GM23338 (cell line): Measurements from ENCODE around the gene SEMA3E. TPM values are rescaled to one million over a fixed set of nuclear protein-coding genes. Genes with fewer than 3 reads are reported as not detected.

ENCODE experiments used
- ETS1 ChIP-seq: IDR thresholded peaks from 2 replicates; pipeline ENCODE4 v1.6.1; 2016; ENCODE audit warnings: antibody characterized with exemption
- NANOG ChIP-seq: IDR thresholded peaks from 2 replicates; pipeline ENCODE4 v1.6.1; 2016; ENCODE audit warnings: antibody characterized with exemption, borderline replicate concordance
- ZNF114 ChIP-seq: fragments of 250-450 bp; sonication (Bioruptor Pico); IDR thresholded peaks from 2 replicates; pipeline ENCODE4 v1.5.0; 2020; ENCODE audit warnings: mild to moderate bottlenecking, moderate library complexity
- ZNF331 ChIP-seq: fragments of 250-450 bp; sonication (Bioruptor Pico); IDR thresholded peaks from 2 replicates; pipeline ENCODE4 v1.5.0; 2020; ENCODE audit warnings: low read depth, mild to moderate bottlenecking, moderate library complexity
- polyA plus RNA-seq: library from polyadenylated mRNA; unstranded; fragments of >200 nt; fragmentation: Nextera tagmentation; extraction: Ambion mirVana; gene quantifications from 2 replicates; pipeline ENCODE4 v1.2.1, GENCODE V29; 2016
- total RNA-seq: library from RNA; depleted of rRNA; stranded (reverse); fragments of >200 nt; shearing (Covaris generic); gene quantifications from 2 replicates; pipeline ENCODE4 v1.2.3, GENCODE V29; 2014
- TF ChIP-seq, protein P1 (sequence below): fragments of 250-450 bp; sonication (Bioruptor Pico); IDR thresholded peaks from 2 replicates; pipeline ENCODE4 v1.5.0; 2020; ENCODE audit warnings: mild to moderate bottlenecking, moderate library complexity
- TF ChIP-seq, protein P2 (sequence below): IDR thresholded peaks from one replicate; pipeline ENCODE4 v1.6.1; 2018; ENCODE audit warnings: antibody characterized with exemption; ENCODE audit not compliant: unreplicated experiment

Gene SEMA3E
- total and polyA plus RNA-seq, 2 experiments from 2014 or later = 5.4 to 15.7 TPM

- TF ChIP-seq, protein P1, sequence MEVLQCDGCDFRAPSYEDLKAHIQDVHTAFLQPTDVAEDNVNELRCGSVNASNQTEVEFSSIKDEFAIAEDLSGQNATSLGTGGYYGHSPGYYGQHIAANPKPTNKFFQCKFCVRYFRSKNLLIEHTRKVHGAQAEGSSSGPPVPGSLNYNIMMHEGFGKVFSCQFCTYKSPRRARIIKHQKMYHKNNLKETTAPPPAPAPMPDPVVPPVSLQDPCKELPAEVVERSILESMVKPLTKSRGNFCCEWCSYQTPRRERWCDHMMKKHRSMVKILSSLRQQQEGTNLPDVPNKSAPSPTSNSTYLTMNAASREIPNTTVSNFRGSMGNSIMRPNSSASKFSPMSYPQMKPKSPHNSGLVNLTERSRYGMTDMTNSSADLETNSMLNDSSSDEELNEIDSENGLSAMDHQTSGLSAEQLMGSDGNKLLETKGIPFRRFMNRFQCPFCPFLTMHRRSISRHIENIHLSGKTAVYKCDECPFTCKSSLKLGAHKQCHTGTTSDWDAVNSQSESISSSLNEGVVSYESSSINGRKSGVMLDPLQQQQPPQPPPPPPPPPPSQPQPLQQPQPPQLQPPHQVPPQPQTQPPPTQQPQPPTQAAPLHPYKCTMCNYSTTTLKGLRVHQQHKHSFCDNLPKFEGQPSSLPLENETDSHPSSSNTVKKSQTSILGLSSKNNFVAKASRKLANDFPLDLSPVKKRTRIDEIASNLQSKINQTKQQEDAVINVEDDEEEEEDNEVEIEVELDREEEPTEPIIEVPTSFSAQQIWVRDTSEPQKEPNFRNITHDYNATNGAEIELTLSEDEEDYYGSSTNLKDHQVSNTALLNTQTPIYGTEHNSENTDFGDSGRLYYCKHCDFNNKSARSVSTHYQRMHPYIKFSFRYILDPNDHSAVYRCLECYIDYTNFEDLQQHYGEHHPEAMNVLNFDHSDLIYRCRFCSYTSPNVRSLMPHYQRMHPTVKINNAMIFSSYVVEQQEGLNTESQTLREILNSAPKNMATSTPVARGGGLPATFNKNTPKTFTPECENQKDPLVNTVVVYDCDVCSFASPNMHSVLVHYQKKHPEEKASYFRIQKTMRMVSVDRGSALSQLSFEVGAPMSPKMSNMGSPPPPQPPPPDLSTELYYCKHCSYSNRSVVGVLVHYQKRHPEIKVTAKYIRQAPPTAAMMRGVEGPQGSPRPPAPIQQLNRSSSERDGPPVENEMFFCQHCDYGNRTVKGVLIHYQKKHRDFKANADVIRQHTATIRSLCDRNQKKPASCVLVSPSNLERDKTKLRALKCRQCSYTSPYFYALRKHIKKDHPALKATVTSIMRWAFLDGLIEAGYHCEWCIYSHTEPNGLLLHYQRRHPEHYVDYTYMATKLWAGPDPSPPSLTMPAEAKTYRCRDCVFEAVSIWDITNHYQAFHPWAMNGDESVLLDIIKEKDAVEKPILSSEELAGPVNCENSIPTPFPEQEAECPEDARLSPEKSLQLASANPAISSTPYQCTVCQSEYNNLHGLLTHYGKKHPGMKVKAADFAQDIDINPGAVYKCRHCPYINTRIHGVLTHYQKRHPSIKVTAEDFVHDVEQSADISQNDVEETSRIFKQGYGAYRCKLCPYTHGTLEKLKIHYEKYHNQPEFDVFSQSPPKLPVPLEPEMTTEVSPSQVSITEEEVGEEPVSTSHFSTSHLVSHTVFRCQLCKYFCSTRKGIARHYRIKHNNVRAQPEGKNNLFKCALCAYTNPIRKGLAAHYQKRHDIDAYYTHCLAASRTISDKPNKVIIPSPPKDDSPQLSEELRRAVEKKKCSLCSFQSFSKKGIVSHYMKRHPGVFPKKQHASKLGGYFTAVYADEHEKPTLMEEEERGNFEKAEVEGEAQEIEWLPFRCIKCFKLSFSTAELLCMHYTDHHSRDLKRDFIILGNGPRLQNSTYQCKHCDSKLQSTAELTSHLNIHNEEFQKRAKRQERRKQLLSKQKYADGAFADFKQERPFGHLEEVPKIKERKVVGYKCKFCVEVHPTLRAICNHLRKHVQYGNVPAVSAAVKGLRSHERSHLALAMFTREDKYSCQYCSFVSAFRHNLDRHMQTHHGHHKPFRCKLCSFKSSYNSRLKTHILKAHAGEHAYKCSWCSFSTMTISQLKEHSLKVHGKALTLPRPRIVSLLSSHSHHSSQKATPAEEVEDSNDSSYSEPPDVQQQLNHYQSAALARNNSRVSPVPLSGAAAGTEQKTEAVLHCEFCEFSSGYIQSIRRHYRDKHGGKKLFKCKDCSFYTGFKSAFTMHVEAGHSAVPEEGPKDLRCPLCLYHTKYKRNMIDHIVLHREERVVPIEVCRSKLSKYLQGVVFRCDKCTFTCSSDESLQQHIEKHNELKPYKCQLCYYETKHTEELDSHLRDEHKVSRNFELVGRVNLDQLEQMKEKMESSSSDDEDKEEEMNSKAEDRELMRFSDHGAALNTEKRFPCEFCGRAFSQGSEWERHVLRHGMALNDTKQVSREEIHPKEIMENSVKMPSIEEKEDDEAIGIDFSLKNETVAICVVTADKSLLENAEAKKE (CRISPR knock-in tag) = no peak
- TF ChIP-seq, protein P2, sequence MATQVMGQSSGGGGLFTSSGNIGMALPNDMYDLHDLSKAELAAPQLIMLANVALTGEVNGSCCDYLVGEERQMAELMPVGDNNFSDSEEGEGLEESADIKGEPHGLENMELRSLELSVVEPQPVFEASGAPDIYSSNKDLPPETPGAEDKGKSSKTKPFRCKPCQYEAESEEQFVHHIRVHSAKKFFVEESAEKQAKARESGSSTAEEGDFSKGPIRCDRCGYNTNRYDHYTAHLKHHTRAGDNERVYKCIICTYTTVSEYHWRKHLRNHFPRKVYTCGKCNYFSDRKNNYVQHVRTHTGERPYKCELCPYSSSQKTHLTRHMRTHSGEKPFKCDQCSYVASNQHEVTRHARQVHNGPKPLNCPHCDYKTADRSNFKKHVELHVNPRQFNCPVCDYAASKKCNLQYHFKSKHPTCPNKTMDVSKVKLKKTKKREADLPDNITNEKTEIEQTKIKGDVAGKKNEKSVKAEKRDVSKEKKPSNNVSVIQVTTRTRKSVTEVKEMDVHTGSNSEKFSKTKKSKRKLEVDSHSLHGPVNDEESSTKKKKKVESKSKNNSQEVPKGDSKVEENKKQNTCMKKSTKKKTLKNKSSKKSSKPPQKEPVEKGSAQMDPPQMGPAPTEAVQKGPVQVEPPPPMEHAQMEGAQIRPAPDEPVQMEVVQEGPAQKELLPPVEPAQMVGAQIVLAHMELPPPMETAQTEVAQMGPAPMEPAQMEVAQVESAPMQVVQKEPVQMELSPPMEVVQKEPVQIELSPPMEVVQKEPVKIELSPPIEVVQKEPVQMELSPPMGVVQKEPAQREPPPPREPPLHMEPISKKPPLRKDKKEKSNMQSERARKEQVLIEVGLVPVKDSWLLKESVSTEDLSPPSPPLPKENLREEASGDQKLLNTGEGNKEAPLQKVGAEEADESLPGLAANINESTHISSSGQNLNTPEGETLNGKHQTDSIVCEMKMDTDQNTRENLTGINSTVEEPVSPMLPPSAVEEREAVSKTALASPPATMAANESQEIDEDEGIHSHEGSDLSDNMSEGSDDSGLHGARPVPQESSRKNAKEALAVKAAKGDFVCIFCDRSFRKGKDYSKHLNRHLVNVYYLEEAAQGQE = no peak
- TF ChIP-seq ZNF114 (no peak), ETS1 (no peak), NANOG (no peak), ZNF331 (CRISPR knock-in tag) (no peak)
Measured at GRCh38 chr7:83388436-83388835, 260.5 kb downstream of the SEMA3E start (continued).
